UCSD-AML1 (cell line): Measurements from ENCODE around the gene SLC12A6.
"Not testable (repeated sequence)": the region's sequence is repeated elsewhere in the genome, so short reads cannot be mapped to it uniquely, and the experiment has no call there.

Source experiments
- DNase-seq: peaks from one replicate; lab custom pipeline; 2025; ENCODE audit not compliant: unreplicated experiment; lab: John Stamatoyannopoulos, UW

Gene SLC12A6

GRCh38 chr15:34337557-34338306, at the start of gene SLC12A6:
TSS of gene SLC12A6 (minus strand) at chr15:34337781. CDS start at chr15:34336680, 1,101 bp downstream.
- DNase-seq = peak; percentile 96

DNA sequence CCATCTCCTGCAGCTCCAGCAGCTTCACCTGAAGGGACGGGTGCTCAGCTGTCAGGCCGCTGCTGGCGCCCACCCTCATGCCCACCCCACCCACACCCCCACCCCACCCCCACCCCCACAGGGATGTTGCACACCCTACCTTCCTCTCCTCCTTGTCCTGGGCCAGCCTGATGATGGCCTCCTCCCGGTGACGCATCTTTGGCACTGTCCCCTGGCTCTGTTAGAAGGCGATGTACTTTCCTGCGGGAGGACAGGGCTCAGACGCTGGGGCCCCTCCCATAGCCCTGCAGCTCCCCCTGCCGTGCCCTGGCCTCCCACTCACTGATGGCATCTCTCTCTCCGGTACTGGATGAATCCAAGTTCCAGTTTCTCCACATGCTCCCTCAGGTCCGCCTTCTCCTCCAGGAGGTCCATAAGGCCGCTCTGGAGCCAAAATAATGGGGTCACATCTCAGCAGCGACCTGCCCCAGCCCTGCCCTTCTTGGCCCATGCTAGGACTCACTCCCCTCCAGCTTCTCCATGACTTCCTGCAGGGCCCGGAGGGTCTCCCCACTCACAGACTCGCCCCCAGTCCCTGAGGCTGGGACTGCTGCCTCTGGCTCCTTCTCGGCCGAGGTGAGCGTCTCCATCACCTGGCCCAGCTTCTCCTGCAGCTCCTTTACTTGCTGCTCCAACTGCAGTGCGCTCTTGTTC, 44.4 kb upstream of the SLC12A6 start:
- DNase-seq = not testable (repeated sequence)

GRCh38 chr15:34380491-34380890, 42.9 kb upstream of the SLC12A6 start:
- DNase-seq = not testable (repeated sequence)

GRCh38 chr15:34376856-34377255, 39.3 kb upstream of the SLC12A6 start:
- no peak for DNase-seq

- DNase-seq = not testable (repeated sequence)
Observed at GRCh38 chr15:34375541-34375940, 38.0 kb upstream of the SLC12A6 start.

GRCh38 chr15:34374816-34375215, 37.2 kb upstream of the SLC12A6 start:
- no peak for DNase-seq

DNA sequence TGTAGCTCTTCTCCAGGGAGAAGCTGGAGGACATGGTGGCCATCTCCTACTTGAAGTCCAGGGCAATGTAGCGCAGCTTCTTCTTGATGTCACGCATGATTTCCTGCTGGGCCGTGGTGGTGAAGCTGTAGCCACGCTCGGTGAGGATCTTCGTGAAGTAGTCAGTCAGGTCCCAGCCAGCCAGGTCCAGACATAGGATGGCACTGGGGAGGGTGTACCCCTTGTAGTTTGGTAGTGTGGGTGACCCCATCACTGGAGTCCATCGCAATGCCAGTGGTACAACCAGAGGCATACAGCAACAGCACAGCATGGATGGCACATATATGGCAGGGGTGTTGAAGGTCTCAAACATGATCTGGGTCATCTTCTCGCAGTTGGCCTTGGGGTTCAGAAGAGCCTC, 36.4 kb upstream of the SLC12A6 start:
- no peak for DNase-seq

- no peak for DNase-seq
Observed at GRCh38 chr15:34370643-34371042, 33.1 kb upstream of the SLC12A6 start.

- no peak for DNase-seq
Observed at GRCh38 chr15:34370129-34370528, 32.5 kb upstream of the SLC12A6 start.

DNA sequence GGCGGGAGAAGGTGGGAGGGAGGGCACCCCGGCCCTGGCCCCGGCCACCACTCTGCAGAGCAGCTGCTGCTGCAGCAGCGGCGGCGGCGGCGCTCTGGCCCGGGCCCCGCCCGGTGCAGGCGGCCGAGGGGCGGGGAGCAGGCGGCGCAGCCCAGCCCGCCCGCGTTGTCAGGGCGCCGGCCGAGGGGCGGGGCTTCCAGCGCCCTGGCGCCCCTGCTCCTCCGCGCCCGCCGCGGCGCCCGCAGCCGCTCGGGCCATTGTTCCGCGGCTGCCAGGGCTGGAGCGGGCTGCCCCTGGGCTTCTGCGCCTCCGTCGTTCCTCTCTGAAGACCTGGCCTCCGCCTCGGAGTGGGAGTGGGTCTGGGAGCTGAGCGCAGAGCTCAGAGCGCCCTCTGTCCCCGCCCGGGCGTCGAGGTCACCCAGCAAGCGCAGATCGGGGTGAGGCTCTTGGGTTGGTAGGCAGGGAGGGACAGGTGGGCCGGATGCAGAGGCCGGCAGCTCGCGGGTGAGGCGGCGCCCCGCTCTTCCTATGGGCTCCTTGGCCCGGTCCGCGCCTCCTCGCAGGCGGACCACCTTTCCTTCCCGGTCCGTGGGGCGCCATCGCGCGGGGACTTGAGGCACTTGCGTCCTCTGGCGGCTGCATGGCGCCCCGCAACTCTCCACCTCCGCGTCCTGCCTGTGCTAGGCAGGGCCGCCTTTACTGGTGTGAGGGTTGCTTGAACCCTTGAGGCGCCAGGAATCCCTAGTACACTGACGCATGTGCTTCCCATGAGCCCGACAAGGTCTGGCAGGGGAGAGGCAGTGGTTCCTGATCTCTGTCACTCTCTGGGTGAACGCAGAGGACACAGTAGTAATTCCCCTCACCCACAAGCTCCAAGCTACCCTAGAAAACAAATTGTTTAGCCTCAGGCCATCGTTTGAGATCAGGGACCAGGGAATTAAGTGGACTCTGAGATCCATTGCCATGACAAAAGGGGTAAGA, 29.8 kb upstream of the SLC12A6 start, which contains the start of gene LPCAT4:
Gene LPCAT4 (minus strand): TSS at position 96 of the 981 bp plus-strand sequence. CDS start 96 bp downstream, outside the sequence.
- peak; percentile 94 for DNase-seq

DNA sequence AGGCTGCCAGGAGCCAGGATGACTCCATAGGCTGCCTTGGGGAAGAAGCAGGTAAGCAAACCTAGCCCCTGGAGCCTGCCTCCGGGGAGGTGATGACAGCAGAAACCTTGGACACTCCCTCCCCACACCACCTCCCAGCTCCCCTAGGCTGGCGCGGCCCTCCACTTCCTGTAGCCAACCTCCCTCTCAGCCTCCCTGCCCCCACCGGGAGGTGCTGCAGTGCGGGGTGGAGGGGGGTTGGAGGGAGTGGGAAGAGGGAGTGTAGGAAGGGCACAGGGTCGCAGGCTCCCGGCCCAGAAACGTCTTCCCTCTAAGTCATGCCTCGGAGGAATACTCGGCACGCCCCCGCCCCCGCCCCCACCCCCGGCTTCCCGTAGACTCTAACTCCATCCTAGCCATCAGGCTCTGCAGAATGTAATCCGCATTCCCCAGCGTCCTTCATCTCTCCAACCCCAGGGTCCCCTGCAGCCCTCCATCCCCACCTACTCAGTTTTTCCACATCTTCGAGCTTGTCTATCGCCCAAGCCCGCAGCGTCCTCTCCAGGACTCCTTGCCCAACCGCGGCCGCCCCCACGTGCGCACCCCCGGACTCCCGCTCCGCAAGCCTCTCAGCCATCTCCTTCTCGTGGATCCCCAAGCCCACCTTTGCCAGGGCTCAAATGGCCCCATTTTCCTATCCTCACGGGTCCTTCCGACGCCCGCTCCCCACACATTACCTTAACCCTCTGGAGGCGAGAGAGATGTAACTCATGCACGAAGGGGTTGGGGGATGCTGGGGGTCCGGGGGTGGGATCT, 28.9 kb upstream of the SLC12A6 start:
- DNase-seq = peak; percentile 74

DNA sequence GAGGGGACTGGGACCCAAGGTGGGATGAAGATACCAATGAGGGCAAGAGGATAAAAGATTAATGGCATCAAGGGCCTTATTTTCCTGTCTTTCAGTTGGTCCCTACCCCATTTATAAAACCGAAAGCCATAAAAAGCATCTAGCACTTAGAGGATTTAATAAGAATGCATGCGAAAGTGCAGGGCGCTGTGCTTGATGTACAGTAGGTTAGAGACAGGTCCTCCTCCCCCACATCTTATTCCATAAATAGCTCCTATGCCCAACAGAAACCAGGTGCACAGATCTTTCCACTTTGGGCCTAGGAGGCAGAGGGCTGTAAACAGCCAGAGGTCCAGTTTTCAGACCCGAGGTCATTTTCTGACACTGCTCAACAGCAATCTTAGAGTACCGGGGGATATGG, 28.3 kb upstream of the SLC12A6 start:
- DNase-seq = no peak

DNA sequence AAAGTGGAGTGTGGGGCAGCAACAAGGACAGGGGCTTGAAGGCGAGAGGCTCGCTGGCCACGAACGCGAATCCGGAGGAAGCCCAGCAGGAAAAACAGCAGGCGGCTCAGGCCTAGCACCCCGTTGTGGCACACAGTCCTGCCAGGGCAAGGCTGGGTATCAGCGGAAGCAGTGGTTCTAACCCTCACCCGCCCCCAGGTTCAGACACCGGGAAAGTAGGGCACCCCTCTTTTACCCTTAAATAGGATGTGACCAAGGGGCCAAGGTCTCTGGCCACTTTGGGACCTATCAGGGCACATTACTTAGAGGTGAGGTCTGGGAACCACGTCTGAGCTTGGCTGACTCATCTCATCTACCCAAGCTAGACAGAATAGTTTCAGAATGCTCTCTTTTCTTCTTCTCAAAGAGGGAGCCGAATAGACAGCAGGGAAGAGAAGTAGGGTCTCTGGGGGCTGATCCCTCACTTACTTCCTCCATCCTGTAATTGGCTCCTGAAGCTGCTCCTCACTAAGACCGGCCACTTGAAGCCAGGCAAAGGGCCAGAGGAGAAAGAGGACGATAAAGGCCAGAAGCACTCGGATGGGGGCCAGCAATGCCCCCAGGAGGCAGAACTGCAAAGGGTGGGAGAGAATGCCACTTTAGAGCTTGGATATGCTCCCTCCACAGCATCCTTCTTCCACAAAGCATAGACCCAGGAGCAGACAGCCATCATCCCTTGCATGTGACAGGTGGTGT, 27.7 kb upstream of the SLC12A6 start:
- DNase-seq = no peak

GRCh38 chr15:34364041-34364440, 26.5 kb upstream of the SLC12A6 start:
- no peak for DNase-seq

DNA sequence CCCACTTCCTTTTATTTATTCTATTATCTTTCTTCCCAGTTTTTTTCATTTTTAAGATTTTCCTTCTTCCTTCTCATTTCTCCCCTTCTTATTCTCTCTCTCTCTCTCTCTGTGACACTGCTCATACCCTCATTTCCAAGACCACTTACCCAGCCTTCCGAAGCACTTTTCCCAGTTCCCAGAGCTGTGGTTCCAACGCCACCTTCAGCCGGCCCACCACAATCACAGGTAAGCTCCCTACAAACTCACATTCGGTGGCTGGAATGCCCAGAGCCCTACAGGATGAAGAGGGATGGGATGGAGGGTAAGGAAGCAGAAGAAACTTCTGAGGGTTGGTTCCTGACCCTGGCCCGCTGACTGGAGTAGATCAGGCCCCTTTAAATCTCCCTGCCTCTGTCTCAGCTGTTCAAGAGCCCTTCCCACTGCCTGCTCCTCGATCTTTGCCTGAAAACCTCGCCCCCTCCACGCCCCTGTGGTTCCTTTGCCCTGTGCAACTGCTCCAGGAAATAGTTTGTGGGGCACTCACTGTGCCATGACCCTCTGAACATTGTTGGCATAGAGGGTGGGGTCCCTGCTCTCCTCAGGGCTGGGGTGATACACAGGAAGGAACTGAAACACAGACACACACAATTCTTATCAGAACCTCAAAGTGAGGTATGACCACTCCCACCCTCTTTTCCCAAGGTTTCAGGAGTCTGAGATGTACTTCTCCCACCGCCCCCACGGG, 24.6 kb upstream of the SLC12A6 start:
- DNase-seq = no peak

- DNase-seq = no peak
Observed at GRCh38 chr15:34361278-34361677, 23.7 kb upstream of the SLC12A6 start.

- DNase-seq = no peak
Observed at GRCh38 chr15:34360298-34360697, 22.7 kb upstream of the SLC12A6 start.

GRCh38 chr15:34359416-34359815, 21.8 kb upstream of the SLC12A6 start:
- no peak for DNase-seq

DNA sequence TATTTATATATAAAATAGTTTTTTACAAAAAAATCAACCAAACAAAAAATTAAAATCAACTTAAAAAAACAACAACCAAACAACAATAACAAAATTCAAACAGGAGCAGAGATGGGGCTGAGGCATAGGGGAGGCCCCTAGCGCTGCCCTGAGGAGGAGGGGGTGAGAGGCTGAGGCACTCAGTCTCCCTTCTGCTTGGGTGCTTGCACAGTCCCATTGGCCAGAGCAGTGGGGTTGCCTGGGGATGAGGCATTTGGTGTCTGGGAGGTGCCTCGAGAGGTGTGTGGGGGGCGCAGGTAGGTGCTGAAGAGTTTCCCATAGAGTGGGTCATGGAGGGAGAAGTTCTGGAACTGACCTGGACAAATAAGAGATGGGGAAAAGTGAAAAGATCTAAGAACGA, 21.4 kb upstream of the SLC12A6 start:
- no peak for DNase-seq
